ENCODE measurements around the gene OR8K3. TPM values are rescaled to one million over a fixed set of nuclear protein-coding genes. Genes with fewer than 3 reads are reported as not detected.

OR8K3 gene
- not detected in 3 replicates for total RNA-seq
- long read RNA-seq: 0 reads

DNA sequence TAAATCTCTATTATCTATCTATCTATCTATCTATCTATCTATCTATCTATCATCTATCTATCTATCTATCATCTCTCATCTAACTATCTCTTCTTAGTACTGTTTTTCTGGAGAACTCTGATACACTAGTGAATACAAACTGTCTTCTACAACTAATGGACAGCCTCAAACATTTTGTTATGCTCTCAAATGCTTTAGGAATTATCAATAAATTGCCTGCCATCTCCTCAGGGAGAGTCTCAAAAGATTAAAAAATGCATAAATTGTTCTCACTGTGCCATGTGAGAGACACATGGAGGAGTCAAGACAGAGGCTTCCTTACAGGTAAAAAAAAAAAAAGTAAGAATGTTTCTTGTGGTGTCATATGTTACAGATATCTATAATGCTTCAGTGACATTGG is at the start of gene OR8K3:
Gene OR8K3, plus strand, starts transcription at position 301 of the 400 bp plus-strand sequence. CDS start 3,163 bp downstream, outside the sequence.
- TF ChIP-seq, protein P1, sequence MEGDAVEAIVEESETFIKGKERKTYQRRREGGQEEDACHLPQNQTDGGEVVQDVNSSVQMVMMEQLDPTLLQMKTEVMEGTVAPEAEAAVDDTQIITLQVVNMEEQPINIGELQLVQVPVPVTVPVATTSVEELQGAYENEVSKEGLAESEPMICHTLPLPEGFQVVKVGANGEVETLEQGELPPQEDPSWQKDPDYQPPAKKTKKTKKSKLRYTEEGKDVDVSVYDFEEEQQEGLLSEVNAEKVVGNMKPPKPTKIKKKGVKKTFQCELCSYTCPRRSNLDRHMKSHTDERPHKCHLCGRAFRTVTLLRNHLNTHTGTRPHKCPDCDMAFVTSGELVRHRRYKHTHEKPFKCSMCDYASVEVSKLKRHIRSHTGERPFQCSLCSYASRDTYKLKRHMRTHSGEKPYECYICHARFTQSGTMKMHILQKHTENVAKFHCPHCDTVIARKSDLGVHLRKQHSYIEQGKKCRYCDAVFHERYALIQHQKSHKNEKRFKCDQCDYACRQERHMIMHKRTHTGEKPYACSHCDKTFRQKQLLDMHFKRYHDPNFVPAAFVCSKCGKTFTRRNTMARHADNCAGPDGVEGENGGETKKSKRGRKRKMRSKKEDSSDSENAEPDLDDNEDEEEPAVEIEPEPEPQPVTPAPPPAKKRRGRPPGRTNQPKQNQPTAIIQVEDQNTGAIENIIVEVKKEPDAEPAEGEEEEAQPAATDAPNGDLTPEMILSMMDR (IDR thresholded peaks at IDR 0.05): no peak
- no peaks in the 10 kb centered on the region for H3K9me3 Mint-ChIP-seq (ENCODE audit: low read depth)
- no peaks in the 10 kb centered on the region for H3K4me1 Mint-ChIP-seq (ENCODE audit: low read depth)
- no peak within 1 kb of the TSS for H3K4me3 Mint-ChIP-seq (ENCODE audit: unreplicated experiment)
- DNase-seq (ENCODE audit: low spot score): no peak
- no peaks in the 10 kb centered on the region for H3K27me3 Mint-ChIP-seq (ENCODE audit: low read depth)
- no peaks in the 10 kb centered on the region for H3K36me3 Mint-ChIP-seq (ENCODE audit: low read depth)
- H3K27ac Mint-ChIP-seq (ENCODE audit: unreplicated experiment): no peak within 1 kb of the TSS

DNA sequence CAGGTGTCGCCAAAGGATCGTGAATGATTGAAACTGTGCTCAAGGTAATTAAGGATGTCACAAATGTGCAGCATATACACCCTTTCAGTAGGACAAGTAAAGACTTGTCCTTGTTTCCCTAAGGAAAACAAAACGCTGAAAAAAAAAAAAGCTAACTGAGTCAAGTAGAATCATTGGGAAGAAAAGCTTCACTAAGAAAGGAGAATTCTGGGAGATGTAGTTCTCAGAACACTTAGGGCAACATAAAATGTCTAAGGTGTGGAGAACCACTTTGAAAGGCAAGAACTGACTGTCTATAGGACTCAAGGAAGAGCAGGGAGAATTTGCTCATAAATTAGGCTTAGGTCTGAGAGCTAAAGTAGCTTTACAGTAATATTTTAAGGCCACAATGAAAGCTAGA is 43.9 kb upstream of the OR8K3 start:
- H3K4me1 Mint-ChIP-seq (ENCODE audit: low read depth): no peaks in the 10 kb centered on the region
- TF ChIP-seq, protein P1 (IDR thresholded peaks at IDR 0.05): no peak
- H3K9me3 Mint-ChIP-seq (ENCODE audit: low read depth): peaks cover 18% of the 10 kb centered on the region
- no peaks in the 10 kb centered on the region for H3K36me3 Mint-ChIP-seq (ENCODE audit: low read depth)
- no peaks in the 10 kb centered on the region for H3K27me3 Mint-ChIP-seq (ENCODE audit: low read depth)
- no peak overlapping the region for H3K4me3 Mint-ChIP-seq (ENCODE audit: unreplicated experiment)
- no peak overlapping the region for H3K27ac Mint-ChIP-seq (ENCODE audit: unreplicated experiment)
- DNase-seq (ENCODE audit: low spot score): no peak

DNA sequence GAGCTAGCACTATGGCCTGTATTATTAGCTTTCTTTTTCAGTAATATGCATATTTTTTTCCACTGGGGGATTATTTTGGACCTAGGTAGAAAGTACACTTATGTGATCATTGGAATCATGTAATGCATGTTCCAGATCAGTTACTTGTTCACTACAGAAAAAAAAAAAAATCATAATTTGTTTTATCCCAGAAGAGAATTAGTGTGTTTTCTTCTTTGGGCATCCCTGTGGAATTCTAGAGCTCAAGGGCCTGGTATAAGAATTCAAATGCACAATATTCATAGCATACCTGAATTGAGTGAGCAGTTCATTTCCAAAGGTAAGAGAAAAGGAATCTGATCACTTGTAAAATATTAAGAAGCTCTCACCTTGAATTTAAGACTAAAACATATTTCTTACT is 41.1 kb upstream of the OR8K3 start, which contains the start of gene OR5T1:
Gene OR5T1, plus strand, starts transcription at position 301 of the 400 bp plus-strand sequence. CDS start 1,485 bp downstream, outside the sequence.
- H3K4me3 Mint-ChIP-seq (ENCODE audit: unreplicated experiment): no peak within 1 kb of the TSS
- H3K27me3 Mint-ChIP-seq (ENCODE audit: low read depth): no peaks in the 10 kb centered on the region
- peaks cover 15% of the 10 kb centered on the region for H3K9me3 Mint-ChIP-seq (ENCODE audit: low read depth)
- no peak within 1 kb of the TSS for H3K27ac Mint-ChIP-seq (ENCODE audit: unreplicated experiment)
- TF ChIP-seq, protein P1 (IDR thresholded peaks at IDR 0.05): no peak
- no peaks in the 10 kb centered on the region for H3K36me3 Mint-ChIP-seq (ENCODE audit: low read depth)
- no peak for DNase-seq (ENCODE audit: low spot score)
- H3K4me1 Mint-ChIP-seq (ENCODE audit: low read depth): no peaks in the 10 kb centered on the region

DNA sequence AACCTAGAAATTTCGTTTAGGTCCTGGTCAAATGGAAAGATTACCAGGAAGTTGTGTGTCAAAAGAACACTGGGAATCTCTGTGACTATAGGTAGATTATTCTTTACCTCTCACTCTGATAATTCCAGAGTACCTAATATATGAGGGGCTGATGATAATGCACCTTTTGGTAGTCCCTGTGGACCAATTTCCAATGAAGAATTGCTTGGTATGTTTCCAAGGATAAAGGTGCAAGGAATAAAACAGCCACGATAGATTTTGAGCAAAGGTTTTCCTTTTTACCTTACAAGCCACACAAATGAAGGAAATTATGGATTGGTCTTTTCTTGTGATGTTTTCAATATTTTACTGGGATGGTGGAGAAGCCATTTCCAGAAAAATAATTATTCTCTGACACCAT is 22.8 kb upstream of the OR8K3 start, which contains the start of gene OR8H1:
Gene OR8H1, minus strand, starts transcription at position 101 of the 400 bp plus-strand sequence. CDS start 1,192 bp downstream, outside the sequence.
- no peak within 1 kb of the TSS for H3K27ac Mint-ChIP-seq (ENCODE audit: unreplicated experiment)
- H3K9me3 Mint-ChIP-seq (ENCODE audit: low read depth): no peaks in the 10 kb centered on the region
- TF ChIP-seq, protein P1 (IDR thresholded peaks at IDR 0.05): no peak
- no peaks in the 10 kb centered on the region for H3K36me3 Mint-ChIP-seq (ENCODE audit: low read depth)
- no peak within 1 kb of the TSS for H3K4me3 Mint-ChIP-seq (ENCODE audit: unreplicated experiment)
- H3K4me1 Mint-ChIP-seq (ENCODE audit: low read depth): no peaks in the 10 kb centered on the region
- no peaks in the 10 kb centered on the region for H3K27me3 Mint-ChIP-seq (ENCODE audit: low read depth)
- no peak for DNase-seq (ENCODE audit: low spot score)

DNA sequence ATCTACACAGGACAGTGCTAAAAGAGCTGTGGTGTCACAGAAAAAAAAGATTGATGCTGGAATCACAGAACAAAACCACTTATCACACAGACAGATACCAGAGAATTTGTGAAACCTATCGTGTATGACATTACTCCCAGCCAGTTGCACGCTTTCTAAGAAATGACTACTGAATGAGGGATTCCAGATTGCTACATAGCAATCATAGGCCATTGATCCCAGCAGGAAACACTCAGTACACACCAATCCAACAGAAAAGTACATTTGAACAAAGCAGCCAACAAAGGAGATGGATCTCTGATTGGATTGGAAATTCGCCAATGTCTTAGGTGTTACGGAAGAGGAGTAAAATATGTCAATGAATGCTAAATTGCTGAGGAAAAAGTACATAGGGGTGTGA is 18.0 kb upstream of the OR8K3 start:
- Mint-ChIP-seq H3K27ac (ENCODE audit: unreplicated experiment) (no peak overlapping the region), H3K36me3 (ENCODE audit: low read depth) (no peaks in the 10 kb centered on the region), H3K4me3 (ENCODE audit: unreplicated experiment) (no peak overlapping the region), H3K4me1 (ENCODE audit: low read depth) (no peaks in the 10 kb centered on the region), H3K27me3 (ENCODE audit: low read depth) (no peaks in the 10 kb centered on the region), H3K9me3 (ENCODE audit: low read depth) (no peaks in the 10 kb centered on the region)
- TF ChIP-seq, protein P1 (IDR thresholded peaks at IDR 0.05): no peak
- DNase-seq (ENCODE audit: low spot score): no peak
